Stimulated activated CD4-positive, alpha-beta T cell treated with anti-CD3 and anti-CD28 coated beads, TNF-alpha, amount 100 ng/mL, for 4 hours (primary cell): Measurements from ENCODE around the gene CAPN9.
"Not testable (repeated sequence)": the region's sequence is repeated elsewhere in the genome, so short reads cannot be mapped to it uniquely, and the experiment has no call there.

Source experiments
- DNase-seq, 3 experiments: peaks; one replicate each; pipeline ENCODE4 v3.0.0-alpha.2; 2020; ENCODE audit warnings: low read depth in 3 of 3

Gene CAPN9

GRCh38 chr1:230709619-230710542, 37.3 kb upstream of the CAPN9 start:
- no peak for DNase-seq

GRCh38 chr1:230710543-230710904, 36.7 kb upstream of the CAPN9 start:
- DNase-seq: no peak

- DNase-seq: no peak
Observed at GRCh38 chr1:230711245-230711644, 35.9 kb upstream of the CAPN9 start.

GRCh38 chr1:230712470-230712942, 34.7 kb upstream of the CAPN9 start:
- DNase-seq: no peak

- DNase-seq: no peak
Observed at GRCh38 chr1:230713138-230713537, 34.0 kb upstream of the CAPN9 start.

GRCh38 chr1:230713547-230713914, 33.7 kb upstream of the CAPN9 start:
- DNase-seq: no peak

- no peak for DNase-seq
Observed at GRCh38 chr1:230713915-230714764, 33.0 kb upstream of the CAPN9 start, which contains the start of gene AGT. TSS of gene AGT (minus strand) at chr1:230714122. CDS start at chr1:230710823, 3,299 bp downstream.

- DNase-seq: no peak
Observed at GRCh38 chr1:230715510-230715909, 31.7 kb upstream of the CAPN9 start.

- DNase-seq: not testable (repeated sequence)
Observed at GRCh38 chr1:230716453-230716852, 30.7 kb upstream of the CAPN9 start.

GRCh38 chr1:230717251-230717650, 29.9 kb upstream of the CAPN9 start:
- no peak for DNase-seq

- DNase-seq: not testable (repeated sequence)
Observed at GRCh38 chr1:230721849-230722522, 25.2 kb upstream of the CAPN9 start.

GRCh38 chr1:230725256-230726012, 21.8 kb upstream of the CAPN9 start:
- no peak for DNase-seq

- no peak for DNase-seq
Observed at GRCh38 chr1:230728710-230729392, 18.3 kb upstream of the CAPN9 start.

GRCh38 chr1:230730977-230731376, 16.2 kb upstream of the CAPN9 start:
- no peak for DNase-seq

GRCh38 chr1:230735447-230735846, 11.7 kb upstream of the CAPN9 start:
- DNase-seq: no peak

GRCh38 chr1:230737622-230738262, 9.4 kb upstream of the CAPN9 start:
- no peak for DNase-seq

GRCh38 chr1:230739564-230740290, 7.5 kb upstream of the CAPN9 start:
- DNase-seq: no peak

- no peak for DNase-seq
Observed at GRCh38 chr1:230743899-230744298, 3.3 kb upstream of the CAPN9 start.

- DNase-seq: no peak
Observed at GRCh38 chr1:230744382-230744781, 2.8 kb upstream of the CAPN9 start.
